HepG2 (cell line): ENCODE results near the gene VSTM1.

Experiments
- ARNTL ChIP-seq: sonication (generic); formaldehyde crosslinking; IDR thresholded peaks from 2 replicates; pipeline ENCODE4 v1.4.0; 2020; ENCODE audit warnings: mild to moderate bottlenecking, missing genetic modification reagents
- ATF1 ChIP-seq: IDR thresholded peaks from 2 replicates; pipeline ENCODE4 v1.6.1; 2016; ENCODE audit warnings: mild to moderate bottlenecking, control low read depth
- CTCF ChIP-seq: sonication (generic); formaldehyde crosslinking; IDR thresholded peaks from 2 replicates; pipeline ENCODE4 v1.5.0; 2020; ENCODE audit warnings: mild to moderate bottlenecking, missing genetic modification reagents, moderate library complexity
- DNMT1 ChIP-seq: sonication (generic); formaldehyde crosslinking; IDR thresholded peaks from 2 replicates; pipeline ENCODE4 v1.5.1; 2020; ENCODE audit warnings: mild to moderate bottlenecking, missing genetic modification reagents
- FOXP1 ChIP-seq, 2 experiments: fragments of 450-650 bp in 1 of 2; IDR thresholded peaks; 2 replicates each; pipeline ENCODE4 v1.6.1; 2017 to 2018; ENCODE audit warnings: antibody characterized with exemption in 1 of 2
- MEIS1 ChIP-seq: sonication (generic); formaldehyde crosslinking; IDR thresholded peaks from 2 replicates; pipeline ENCODE4 v1.9.0; 2021; ENCODE audit warnings: mild to moderate bottlenecking, missing genetic modification reagents, moderate library complexity, borderline replicate concordance
- REST ChIP-seq, 2 experiments: IDR thresholded peaks; 2 replicates each; pipeline ENCODE4 v1.6.1; 2011 to 2012; ENCODE audit warnings: low read length in 2 of 2, borderline replicate concordance in 1 of 2, low read depth in 1 of 2, mild to moderate bottlenecking in 1 of 2, moderate library complexity in 1 of 2
- SIX4 ChIP-seq: sonication (generic); formaldehyde crosslinking; IDR thresholded peaks from 2 replicates; pipeline ENCODE4 v1.4.0; 2020; ENCODE audit warnings: missing genetic modification reagents
- TEF ChIP-seq: sonication (generic); formaldehyde crosslinking; IDR thresholded peaks from 2 replicates; pipeline ENCODE4 v1.5.0; 2020; ENCODE audit warnings: missing genetic modification reagents
- ZNF580 ChIP-seq: IDR thresholded peaks from 2 replicates; pipeline ENCODE4 v1.6.1; 2016; ENCODE audit warnings: low read depth, borderline replicate concordance

- TF ChIP-seq REST (IDR thresholded peaks at IDR 0.05; ENCODE audit: borderline replicate concordance in 1 of 2, low read depth in 1 of 2, low read length in 2 of 2) (no peak), CTCF (CRISPR knock-in tag) (no peak), MEIS1 (CRISPR knock-in tag) (no peak), ZNF580 (no peak), SIX4 (CRISPR knock-in tag) (no peak), TEF (CRISPR knock-in tag) (no peak), ATF1 (CRISPR knock-in tag) (no peak), DNMT1 (CRISPR knock-in tag) (no peak), FOXP1 (IDR thresholded peaks at IDR 0.05) (no peak), FOXP1 (CRISPR knock-in tag; IDR thresholded peaks at IDR 0.05) (no peak), ARNTL (no peak)
These were observed 35.6 kb upstream of the VSTM1 start for GRCh38 chr19:54099190-54099902.
